ENCODE measurements around the gene PRRX2. TPM values are rescaled to one million over a fixed set of nuclear protein-coding genes. Genes with fewer than 3 reads are reported as not detected.

The PRRX2 gene
- total and polyA plus RNA-seq, 2 of the 13 experiments (the other 11 are each of a cell fraction or from before 2014, with no cell fraction given): 0.05 TPM; not detected in 1

DNA sequence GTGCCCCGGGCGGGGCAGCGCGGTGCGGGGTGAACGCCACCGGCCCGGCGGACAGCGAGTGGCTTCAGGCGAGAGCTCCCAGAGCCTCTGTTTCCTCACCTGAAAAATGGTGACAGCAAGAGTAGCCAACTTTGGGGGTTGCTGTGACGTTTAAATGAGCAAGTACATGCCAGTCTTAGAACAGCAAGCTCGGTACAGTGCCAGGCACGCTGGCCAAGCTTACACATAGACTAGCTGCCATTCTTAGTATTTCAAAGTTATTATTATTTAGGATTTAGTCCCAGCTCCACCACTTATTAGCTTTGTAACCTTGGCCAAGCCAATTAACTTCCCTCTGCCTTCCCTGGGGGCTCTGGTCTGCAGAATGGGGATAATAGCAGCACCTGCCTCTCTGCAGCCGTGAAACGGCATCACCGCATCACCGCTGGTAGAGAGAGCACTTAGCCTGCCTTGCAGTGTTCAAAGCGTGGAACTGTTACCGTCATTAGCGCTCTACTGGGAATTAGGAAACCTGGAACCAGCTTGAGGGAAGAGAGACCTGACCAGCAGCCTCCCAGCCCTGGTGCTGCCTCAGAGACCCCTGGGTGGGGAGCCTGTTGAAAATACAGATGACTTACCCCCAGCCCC lies 44.7 kb upstream of the PRRX2 start, which contains the start of gene C9orf50 (continued):
- TF ChIP-seq ZIK1 (CRISPR knock-in tag; IDR thresholded peaks at IDR 0.05; ENCODE audit: borderline replicate concordance, low read depth) (0 out of 2 replicates have a peak, but pooled peaks have one; percentile 5), ZNF878 (CRISPR knock-in tag; IDR thresholded peaks at IDR 0.05) (no peak), MTA1 (CRISPR knock-in tag; IDR thresholded peaks at IDR 0.05; ENCODE audit: borderline replicate concordance) (no peak), ZNF790 (CRISPR knock-in tag; IDR thresholded peaks at IDR 0.05; ENCODE audit: borderline replicate concordance) (no peak), FOSL2 (CRISPR knock-in tag; IDR thresholded peaks at IDR 0.05) (no peak), HOXA3 (CRISPR knock-in tag; IDR thresholded peaks at IDR 0.05) (peak; percentile 2; the same call in 1 of the 2 replicates), ZNF251 (CRISPR knock-in tag; IDR thresholded peaks at IDR 0.05) (no peak), NFE2L1 (CRISPR knock-in tag; IDR thresholded peaks at IDR 0.05; ENCODE audit: borderline replicate concordance) (no peak)
- TF ChIP-seq, protein P1, sequence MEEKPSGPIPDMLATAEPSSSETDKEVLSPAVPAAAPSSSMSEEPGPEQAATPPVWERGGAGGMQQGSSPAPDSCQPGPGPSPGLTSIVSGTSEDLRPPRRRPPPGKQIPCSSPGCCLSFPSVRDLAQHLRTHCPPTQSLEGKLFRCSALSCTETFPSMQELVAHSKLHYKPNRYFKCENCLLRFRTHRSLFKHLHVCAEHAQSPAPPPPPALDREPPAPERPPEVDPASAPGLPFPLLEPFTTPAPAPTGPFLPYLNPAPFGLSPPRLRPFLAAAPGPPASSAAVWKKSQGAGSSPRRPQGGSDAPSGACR (CRISPR knock-in tag; IDR thresholded peaks at IDR 0.05): no peak
- TF ChIP-seq, protein P2, sequence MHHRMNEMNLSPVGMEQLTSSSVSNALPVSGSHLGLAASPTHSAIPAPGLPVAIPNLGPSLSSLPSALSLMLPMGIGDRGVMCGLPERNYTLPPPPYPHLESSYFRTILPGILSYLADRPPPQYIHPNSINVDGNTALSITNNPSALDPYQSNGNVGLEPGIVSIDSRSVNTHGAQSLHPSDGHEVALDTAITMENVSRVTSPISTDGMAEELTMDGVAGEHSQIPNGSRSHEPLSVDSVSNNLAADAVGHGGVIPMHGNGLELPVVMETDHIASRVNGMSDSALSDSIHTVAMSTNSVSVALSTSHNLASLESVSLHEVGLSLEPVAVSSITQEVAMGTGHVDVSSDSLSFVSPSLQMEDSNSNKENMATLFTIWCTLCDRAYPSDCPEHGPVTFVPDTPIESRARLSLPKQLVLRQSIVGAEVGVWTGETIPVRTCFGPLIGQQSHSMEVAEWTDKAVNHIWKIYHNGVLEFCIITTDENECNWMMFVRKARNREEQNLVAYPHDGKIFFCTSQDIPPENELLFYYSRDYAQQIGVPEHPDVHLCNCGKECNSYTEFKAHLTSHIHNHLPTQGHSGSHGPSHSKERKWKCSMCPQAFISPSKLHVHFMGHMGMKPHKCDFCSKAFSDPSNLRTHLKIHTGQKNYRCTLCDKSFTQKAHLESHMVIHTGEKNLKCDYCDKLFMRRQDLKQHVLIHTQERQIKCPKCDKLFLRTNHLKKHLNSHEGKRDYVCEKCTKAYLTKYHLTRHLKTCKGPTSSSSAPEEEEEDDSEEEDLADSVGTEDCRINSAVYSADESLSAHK (CRISPR knock-in tag; IDR thresholded peaks at IDR 0.05; ENCODE audit: borderline replicate concordance): no peak

Measured in HepG2 (cell line).